ENCODE results near the gene CGB3.

Gene CGB3

GRCh38 chr19:49014123-49014869 is 9.8 kb downstream of the CGB3 start:
- DNase-seq: no peak

GRCh38 chr19:49011194-49011593 is 12.9 kb downstream of the CGB3 start:
- no peak for DNase-seq

- DNase-seq: no peak
These were observed 13.7 kb downstream of the CGB3 start for GRCh38 chr19:49010453-49010852.

GRCh38 chr19:49009828-49010227 is 14.3 kb downstream of the CGB3 start:
- DNase-seq: no peak

DNA sequence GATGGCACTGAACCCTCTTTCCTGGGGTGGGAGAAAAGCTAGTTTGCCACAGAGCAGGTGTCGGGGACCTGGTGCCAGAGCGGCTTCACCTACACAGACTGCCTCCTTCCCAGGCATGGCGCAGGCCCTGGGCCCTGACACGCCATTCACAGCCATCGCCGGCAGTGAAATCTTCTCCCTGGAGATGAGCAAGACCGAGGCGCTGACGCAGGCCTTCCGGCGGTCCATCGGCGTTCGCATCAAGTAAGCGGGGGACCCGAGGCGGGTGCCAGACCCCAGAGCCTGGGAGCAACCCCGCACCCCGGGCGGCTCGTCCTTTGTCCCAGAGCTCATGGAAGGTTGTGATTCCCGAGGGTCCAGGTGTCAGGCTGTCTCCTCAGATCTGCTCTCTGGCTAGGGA is 17.2 kb downstream of the CGB3 start:
- no peak for DNase-seq

- DNase-seq: no peak
These were observed 19.0 kb downstream of the CGB3 start for GRCh38 chr19:49004964-49005614.

GRCh38 chr19:49004133-49004532 is 20.0 kb downstream of the CGB3 start:
- DNase-seq: no peak

- DNase-seq: no peak
These were observed 24.4 kb downstream of the CGB3 start for GRCh38 chr19:48999481-49000325.

- no peak for DNase-seq
These were observed 26.2 kb downstream of the CGB3 start for GRCh38 chr19:48997972-48998371.

DNA sequence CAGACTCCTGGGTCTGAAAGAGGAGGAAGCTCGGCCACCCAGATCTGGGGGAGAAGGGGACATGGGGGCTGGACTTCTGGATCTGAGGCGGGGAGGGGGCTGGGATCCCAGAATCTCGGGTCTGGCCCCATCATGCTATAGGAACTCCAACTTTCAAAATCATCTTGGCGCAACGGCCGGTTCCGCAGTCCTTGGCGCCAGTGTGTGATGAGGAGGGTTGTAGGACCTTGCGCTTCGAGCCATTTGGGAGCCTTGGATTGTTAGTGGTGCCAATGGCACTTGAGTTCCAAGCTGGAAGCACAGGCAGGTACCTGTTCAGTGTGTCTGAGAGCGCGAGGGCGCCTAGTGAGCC is 30.1 kb downstream of the CGB3 start:
- DNase-seq: no peak

DNA sequence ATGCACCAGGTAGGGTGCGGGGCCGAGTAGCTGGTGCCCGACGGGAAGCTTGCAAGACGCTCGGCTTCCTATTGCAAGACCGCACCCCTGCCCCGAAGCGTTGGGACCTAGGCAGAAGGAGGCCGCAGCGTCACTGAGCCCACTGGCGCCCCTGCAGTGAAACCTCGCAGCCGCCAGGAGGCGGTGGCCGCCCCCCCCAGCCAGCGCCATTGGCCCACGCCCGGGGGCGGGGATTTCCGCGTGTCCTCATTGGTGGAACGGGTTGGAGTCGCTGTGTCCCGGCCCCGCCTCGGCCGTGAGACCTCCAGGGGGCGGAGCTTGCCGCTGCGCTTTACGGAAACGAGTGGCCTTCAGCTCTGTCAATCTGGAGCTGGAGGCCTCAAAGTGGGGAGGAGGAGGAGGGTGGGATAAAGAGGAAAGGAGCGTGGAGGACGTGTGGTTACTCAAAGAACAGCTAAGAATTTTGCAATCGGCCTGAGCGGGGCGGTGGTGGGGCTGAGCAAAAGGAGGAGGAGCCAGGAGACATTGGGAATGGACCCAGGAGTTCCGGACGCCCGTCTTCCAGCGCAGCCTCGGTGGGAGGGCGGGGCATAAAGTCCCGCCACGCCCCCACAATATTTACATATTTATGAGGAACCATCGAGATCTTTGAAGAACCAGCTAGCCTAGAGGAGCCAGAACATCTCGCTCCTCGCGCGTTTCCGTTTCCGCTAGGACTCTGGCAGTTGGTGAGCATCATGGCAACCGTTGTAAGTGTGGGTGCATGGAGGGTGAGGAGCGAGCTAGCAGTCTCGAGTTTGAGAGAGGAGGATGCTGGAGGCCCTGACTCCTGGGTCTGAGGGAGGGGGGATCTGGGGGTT is 30.7 kb downstream of the CGB3 start, which contains the start of the genes GYS1 and RUVBL2:
Gene GYS1 (minus strand): TSS at position 135 of the 860 bp plus-strand sequence. CDS start 197 bp downstream, outside the sequence.
Gene RUVBL2 (plus strand): TSS at position 713 of the 860 bp plus-strand sequence. CDS start 25 bp downstream, at position 738.
- peak; percentile 98 for DNase-seq

GRCh38 chr19:48992581-48993174 is 31.5 kb downstream of the CGB3 start:
- DNase-seq: no peak

DNA sequence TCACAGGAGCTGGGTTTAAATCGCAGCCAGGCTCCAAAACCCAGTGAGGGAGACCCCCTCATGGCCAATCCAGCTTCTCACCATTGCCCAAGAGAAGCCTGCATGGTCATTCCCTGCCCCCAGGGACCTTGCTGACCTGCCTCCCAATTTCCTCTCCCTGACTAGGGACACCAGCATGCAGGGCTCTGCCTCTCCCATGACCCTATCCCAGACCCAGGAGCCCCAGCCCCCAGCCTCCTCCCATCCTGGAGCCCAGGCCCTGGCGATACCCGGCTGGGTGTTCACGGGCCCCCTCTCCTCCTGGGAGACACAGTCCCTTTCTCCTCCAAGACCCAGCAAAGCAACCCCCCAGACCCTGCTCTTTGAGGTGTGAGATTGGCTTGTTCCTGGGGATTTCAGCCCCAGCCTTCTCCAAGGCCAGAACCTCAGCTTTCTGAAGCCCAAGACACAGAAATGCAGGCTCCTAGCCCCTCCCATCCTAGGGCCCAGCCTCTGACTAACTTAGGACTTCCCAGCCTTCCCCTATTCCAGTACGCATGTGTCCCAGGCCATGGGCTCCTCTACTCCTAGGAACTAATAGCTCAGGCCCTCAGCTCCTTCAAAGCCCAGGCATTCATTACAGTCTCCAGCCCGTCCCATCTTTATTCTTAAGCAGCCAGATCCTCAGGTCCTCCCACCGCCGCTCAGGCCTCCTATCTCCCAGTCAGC is 32.1 kb downstream of the CGB3 start:
- no peak for DNase-seq

- no peak for DNase-seq
These were observed 33.0 kb downstream of the CGB3 start for GRCh38 chr19:48991011-48991609.

DNA sequence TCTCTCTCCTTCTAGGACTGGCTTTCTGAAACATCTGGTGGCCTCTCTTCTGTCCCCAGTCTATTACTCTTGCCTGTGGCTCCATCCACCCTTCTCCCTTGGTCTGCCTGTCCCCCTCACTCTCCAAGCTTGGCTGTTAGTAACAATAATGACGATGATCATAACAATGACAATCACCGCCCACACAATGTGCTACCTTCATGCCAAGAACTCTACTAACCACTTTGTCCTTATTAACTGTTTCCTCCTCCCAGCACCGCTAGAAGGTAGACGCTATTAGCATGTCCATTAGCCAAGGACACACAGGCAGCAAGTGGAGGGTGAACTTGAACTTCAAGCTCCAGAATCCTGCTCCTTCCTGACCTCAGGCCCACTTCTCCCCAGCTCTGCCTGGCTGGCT is 33.7 kb downstream of the CGB3 start:
- no peak for DNase-seq

- DNase-seq: no peak
These were observed 34.3 kb downstream of the CGB3 start for GRCh38 chr19:48989701-48990291.

GRCh38 chr19:48988860-48989259 is 35.3 kb downstream of the CGB3 start:
- no peak for DNase-seq

DNA sequence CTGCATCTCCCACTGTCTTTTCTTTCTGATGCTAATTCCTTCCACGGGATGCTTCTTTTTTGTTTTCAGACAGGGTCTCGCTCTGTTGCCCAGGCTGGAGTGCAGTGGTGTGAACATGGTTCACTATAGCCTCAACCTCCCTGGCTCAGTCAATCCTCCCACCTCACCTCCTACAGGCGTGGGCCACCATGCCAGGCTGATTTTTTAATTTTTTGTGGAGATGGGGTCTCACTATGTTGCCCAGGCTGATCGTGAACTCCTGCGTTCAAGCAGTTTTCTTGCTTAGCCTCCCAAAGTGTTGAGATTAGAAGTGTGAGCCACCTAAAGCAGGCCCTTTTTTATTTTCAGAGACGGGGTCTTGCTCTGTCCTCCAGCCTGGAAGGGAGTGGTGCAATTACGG is 35.8 kb downstream of the CGB3 start:
- DNase-seq: no peak

GRCh38 chr19:48987323-48987722 is 36.8 kb downstream of the CGB3 start:
- no peak for DNase-seq

GRCh38 chr19:48986211-48986610 is 37.9 kb downstream of the CGB3 start:
- no peak for DNase-seq

DNA sequence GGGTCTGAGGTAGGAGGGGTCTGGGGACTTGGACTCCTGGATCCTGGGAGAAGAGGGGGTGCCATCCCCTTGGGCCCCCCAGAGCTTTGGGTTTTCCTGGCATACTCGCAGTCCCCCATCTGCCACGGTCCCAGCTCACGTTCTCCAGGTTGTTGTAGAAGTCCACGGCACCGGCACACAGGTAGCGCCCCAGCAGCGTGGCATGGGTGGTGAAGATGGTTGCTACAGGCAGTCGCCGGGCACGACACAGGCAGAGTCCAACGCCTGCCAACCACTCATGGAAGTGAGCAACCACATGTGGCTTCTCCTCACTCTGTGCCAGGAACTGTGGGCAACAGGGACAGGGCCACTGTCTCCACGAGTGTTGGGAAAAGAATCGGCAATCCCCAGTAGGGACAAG is 38.4 kb downstream of the CGB3 start:
- DNase-seq: no peak

Measured in NCI-H2029 treated with DMSO at 0.1 percent for 48 hours (cell line).